HAP-1 (cell line): ENCODE measurements around the gene LEF1.

Source experiments
- DNase-seq, 2 experiments: peaks; one replicate each; pipeline ENCODE4 v3.0.0-alpha.2; 2016 to 2020; ENCODE audit warnings: low spot score in 2 of 2
- H3K27me3 ChIP-seq: fragments of 250-450 bp; sonication (Bioruptor Pico); 2 replicates; pipeline ENCODE4 v1.5.1; 2020; ENCODE audit warnings: low read depth, mild to moderate bottlenecking, moderate library complexity
- H3K36me3 ChIP-seq: fragments of 250-450 bp; sonication (Bioruptor Pico); replicated peaks from 2 replicates; pipeline ENCODE4 v1.5.1; 2020; ENCODE audit warnings: mild to moderate bottlenecking
- H3K4me1 ChIP-seq: fragments of 250-450 bp; sonication (Bioruptor Pico); 2 replicates; pipeline ENCODE4 v1.5.1; 2020; ENCODE audit warnings: mild to moderate bottlenecking
- H3K4me3 ChIP-seq: fragments of 250-450 bp; sonication (Bioruptor Pico); 2 replicates; pipeline ENCODE4 v1.5.1; 2020; ENCODE audit warnings: mild to moderate bottlenecking, moderate library complexity
- H3K9me3 ChIP-seq: fragments of 250-450 bp; sonication (Bioruptor Pico); 2 replicates; pipeline ENCODE4 v1.5.1; 2020; ENCODE audit warnings: mild to moderate bottlenecking, moderate library complexity
- in situ Hi-C: fragments of 300-500 bp; cut with MboI; formaldehyde crosslinking; loops from 3 replicates; pipeline ENCODE4 v1.14.3; 2020; ENCODE audit warnings: low sequenced_read_pairs, inconsistent platforms, mixed read lengths

Gene LEF1

GRCh38 chr4:108126806-108127205, 41.9 kb downstream of the LEF1 start:
- Histone ChIP-seq H3K4me1 (no peaks in the 10 kb centered on the region), H3K4me3 (no peak overlapping the region), H3K9me3 (no peaks in the 10 kb centered on the region), H3K27me3 (no peaks in the 10 kb centered on the region), H3K36me3 (no peaks in the 10 kb centered on the region)
- in situ Hi-C loops = no loop called here
- DNase-seq = no peak

- H3K4me1 ChIP-seq = no peaks in the 10 kb centered on the region
- no peaks in the 10 kb centered on the region for H3K27me3 ChIP-seq
- no peaks in the 10 kb centered on the region for H3K36me3 ChIP-seq
- no peak overlapping the region for H3K4me3 ChIP-seq
- DNase-seq = no peak
- no peaks in the 10 kb centered on the region for H3K9me3 ChIP-seq
- in situ Hi-C loops = no loop called here
Measured at GRCh38 chr4:108120789-108121188, 47.9 kb downstream of the LEF1 start.

DNA sequence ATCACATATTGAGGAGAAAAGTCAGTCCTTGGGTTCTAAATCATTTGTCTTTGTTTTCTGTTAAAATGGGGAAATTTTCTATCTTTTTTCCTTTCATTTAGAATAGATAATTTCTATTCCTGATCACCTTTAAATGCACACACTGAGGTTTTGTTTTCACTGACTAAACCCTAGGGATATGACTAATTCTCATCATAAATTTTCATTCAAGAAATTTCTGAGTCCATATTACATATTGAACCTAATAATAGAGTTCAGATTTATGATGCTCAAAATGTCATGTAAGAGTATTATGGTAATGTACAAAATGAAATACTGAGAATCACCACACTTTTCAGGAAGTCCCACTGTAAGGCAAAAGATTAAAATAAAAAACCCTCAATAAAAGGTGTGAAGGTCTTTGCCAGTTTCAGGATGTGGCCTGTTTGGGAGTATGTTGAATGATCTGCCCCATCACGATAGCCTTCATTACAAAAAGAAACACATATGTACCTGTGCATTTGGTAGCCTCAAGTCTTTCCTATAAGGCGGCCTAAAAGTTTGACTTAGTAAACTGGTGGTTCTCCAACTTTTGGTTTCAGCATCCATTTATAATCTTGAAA, 49.4 kb downstream of the LEF1 start:
- H3K9me3 ChIP-seq = no peaks in the 10 kb centered on the region
- no peaks in the 10 kb centered on the region for H3K27me3 ChIP-seq
- DNase-seq = no peak
- in situ Hi-C loops = no loop called here
- H3K4me1 ChIP-seq = no peaks in the 10 kb centered on the region; the same call in 1 of the 2 replicates
- H3K36me3 ChIP-seq = no peaks in the 10 kb centered on the region
- H3K4me3 ChIP-seq = no peak overlapping the region

DNA sequence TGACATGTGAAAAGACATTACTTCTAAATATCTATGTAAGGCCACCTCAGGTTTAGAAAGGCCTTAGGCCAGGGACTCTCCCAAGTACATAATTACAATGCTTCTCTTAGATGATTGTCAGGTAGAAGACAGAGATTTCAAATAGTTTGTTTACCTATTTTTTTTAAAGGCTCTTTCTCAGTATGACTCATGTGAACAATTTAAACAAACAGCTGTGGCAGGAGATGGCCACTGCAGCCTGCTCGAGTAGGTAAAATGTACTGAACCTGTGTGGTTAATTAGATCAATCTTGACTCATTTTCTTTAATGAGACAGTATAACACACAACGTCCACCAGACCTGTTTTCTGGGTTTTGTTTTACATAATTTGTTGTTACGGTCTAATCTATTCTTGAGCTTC, 50.2 kb downstream of the LEF1 start:
- H3K9me3 ChIP-seq = no peaks in the 10 kb centered on the region
- peaks cover 3% of the 10 kb centered on the region for H3K4me1 ChIP-seq
- in situ Hi-C loops = no loop called here
- no peaks in the 10 kb centered on the region for H3K27me3 ChIP-seq
- H3K36me3 ChIP-seq = no peaks in the 10 kb centered on the region
- no peak overlapping the region for H3K4me3 ChIP-seq
- DNase-seq = no peak

- H3K36me3 ChIP-seq = no peaks in the 10 kb centered on the region
Measured at GRCh38 chr4:108117418-108118182, 51.1 kb downstream of the LEF1 start.

DNA sequence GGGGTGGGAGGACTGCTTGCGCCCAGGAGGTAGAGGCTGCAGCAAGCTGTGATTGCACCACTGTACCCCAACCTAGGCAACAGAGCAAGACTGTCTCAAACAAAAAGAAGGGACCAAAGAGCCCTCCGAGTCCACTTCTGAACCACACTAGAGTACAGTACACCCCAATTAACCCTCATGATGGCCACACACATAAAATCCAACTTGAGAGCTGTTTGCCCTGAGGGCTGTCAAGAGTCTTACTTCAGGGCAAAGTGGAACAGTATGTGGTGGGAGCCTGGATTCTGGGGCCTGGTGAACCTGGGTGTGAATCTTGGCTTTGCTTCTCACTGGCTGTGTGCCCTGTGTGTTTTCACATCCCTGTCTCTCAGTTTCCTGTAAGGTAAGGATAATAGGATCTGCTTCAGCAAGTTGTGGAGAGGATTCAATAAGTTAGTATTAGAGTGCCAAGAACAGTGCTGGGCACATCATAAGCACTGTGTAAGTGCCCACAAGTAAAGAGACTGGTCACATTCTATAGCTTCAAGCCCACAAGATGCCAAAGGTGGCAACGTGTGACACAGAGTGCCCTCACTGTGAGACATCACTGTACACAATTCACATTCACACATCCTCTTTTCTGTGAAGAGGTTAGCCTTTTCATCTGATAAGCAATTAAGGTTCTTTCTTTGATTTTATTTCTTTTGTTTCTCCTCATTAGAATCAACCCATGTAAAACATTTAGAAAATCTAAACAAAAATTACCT, 52.1 kb downstream of the LEF1 start:
- Histone ChIP-seq H3K4me3 (no peak overlapping the region), H3K9me3 (no peaks in the 10 kb centered on the region), H3K27me3 (no peaks in the 10 kb centered on the region), H3K4me1 (peaks cover 3% of the 10 kb centered on the region), H3K36me3 (no peaks in the 10 kb centered on the region)
- in situ Hi-C loops = no loop called here
- DNase-seq = no peak

More at GRCh38 chr4:108117418-108118182, 51.1 kb downstream of the LEF1 start:
- Histone ChIP-seq H3K9me3 (no peaks in the 10 kb centered on the region), H3K4me1 (peaks cover 3% of the 10 kb centered on the region), H3K4me3 (no peak overlapping the region), H3K27me3 (no peaks in the 10 kb centered on the region)
- in situ Hi-C loops = no loop called here
- peak in 1 of 2 experiments; percentile 16 for DNase-seq

- Histone ChIP-seq H3K27me3 (no peaks in the 10 kb centered on the region), H3K9me3 (no peaks in the 10 kb centered on the region), H3K4me3 (no peak overlapping the region), H3K36me3 (no peaks in the 10 kb centered on the region), H3K4me1 (peaks cover 3% of the 10 kb centered on the region)
- in situ Hi-C loops = no loop called here
- DNase-seq = no peak
Measured at GRCh38 chr4:108115168-108115526, 53.6 kb downstream of the LEF1 start.

DNA sequence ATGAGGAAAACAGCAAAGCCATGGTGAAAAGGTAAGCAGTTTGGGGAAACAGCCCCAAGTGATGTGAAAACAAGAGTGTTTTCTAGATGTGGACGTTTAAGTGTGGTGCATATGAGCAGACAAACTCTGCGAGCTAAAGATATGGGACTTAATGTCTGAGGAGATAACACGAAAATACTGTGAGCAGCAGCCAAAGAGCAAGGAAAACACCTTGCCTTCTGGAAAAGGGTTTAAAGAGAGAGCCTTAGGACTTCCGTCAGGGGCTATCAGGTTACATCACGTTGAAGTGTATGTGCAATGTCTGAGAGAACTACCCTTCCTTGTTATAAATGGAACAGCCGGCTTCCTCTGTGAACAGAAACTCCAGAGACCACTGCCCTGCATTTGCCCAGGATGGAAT, 54.2 kb downstream of the LEF1 start:
- in situ Hi-C loops = no loop called here
- Histone ChIP-seq H3K4me3 (no peak overlapping the region), H3K36me3 (no peaks in the 10 kb centered on the region), H3K4me1 (peaks cover 3% of the 10 kb centered on the region), H3K27me3 (no peaks in the 10 kb centered on the region), H3K9me3 (no peaks in the 10 kb centered on the region)
- DNase-seq = no peak

- no peaks in the 10 kb centered on the region for H3K36me3 ChIP-seq
- H3K9me3 ChIP-seq = no peaks in the 10 kb centered on the region
- H3K4me1 ChIP-seq = peaks cover 6% of the 10 kb centered on the region
- in situ Hi-C loops = no loop called here
- H3K4me3 ChIP-seq = no peak overlapping the region
- H3K27me3 ChIP-seq = no peaks in the 10 kb centered on the region
- no peak for DNase-seq
Measured at GRCh38 chr4:108113229-108113628, 55.5 kb downstream of the LEF1 start.

- Histone ChIP-seq H3K36me3 (no peaks in the 10 kb centered on the region), H3K4me1 (peaks cover 6% of the 10 kb centered on the region), H3K4me3 (no peak overlapping the region), H3K9me3 (no peaks in the 10 kb centered on the region), H3K27me3 (no peaks in the 10 kb centered on the region)
- DNase-seq = no peak
- in situ Hi-C loops = no loop called here
Measured at GRCh38 chr4:108111781-108112180, 57.0 kb downstream of the LEF1 start.

- H3K36me3 ChIP-seq = no peaks in the 10 kb centered on the region
- H3K27me3 ChIP-seq = no peaks in the 10 kb centered on the region
- no peak overlapping the region for H3K4me3 ChIP-seq
- DNase-seq = no peak
- in situ Hi-C loops = no loop called here
- no peaks in the 10 kb centered on the region for H3K9me3 ChIP-seq
- peaks cover 6% of the 10 kb centered on the region for H3K4me1 ChIP-seq
Measured at GRCh38 chr4:108110450-108110849, 58.3 kb downstream of the LEF1 start.

DNA sequence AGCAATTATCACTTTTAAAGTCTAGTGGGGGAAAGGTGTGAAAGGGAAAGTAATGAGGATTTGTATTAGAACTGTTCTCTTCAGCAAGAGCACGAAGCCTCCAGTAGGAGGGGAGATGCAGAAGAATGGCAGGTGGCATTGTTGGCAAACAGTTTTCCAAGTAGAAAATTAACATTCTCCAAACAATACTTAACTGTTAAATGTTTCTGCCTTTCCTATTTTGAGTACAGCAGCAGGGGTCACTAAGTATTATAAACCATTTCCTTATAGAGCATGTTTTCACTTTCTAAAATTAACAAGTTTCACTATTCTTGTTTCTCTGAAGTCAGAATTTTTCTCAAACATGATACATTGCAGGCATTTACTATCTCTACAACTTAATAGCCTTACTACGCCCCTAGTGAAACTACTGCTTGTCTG, 58.7 kb downstream of the LEF1 start:
- Histone ChIP-seq H3K4me1 (peaks cover 6% of the 10 kb centered on the region), H3K4me3 (no peak overlapping the region), H3K9me3 (no peaks in the 10 kb centered on the region), H3K36me3 (no peaks in the 10 kb centered on the region), H3K27me3 (no peaks in the 10 kb centered on the region)
- in situ Hi-C loops = no loop called here
- no peak for DNase-seq

DNA sequence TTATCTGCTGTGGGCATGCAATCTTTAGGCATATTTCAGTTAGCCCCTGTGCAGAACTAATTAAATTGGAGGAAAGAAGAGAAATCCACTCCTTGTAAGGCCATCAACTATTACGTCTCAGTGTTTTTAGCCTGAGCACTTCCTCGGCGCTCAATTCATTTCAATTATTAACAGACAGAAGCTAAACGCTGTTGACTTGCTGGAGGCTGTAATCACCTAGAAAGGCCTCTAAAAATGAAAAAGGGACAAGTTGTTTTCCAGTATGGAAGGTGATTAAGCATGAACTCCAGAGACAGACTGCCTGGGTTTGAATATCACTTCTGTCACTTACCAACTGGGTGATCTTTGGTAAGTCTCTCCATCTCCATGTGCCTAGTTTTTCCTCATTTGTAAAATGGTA, 59.6 kb downstream of the LEF1 start:
- no peak overlapping the region for H3K4me3 ChIP-seq
- peaks cover 6% of the 10 kb centered on the region for H3K4me1 ChIP-seq
- no peaks in the 10 kb centered on the region for H3K27me3 ChIP-seq
- no peaks in the 10 kb centered on the region for H3K9me3 ChIP-seq
- in situ Hi-C loops = no loop called here
- DNase-seq = no peak
- H3K36me3 ChIP-seq = no peaks in the 10 kb centered on the region

- in situ Hi-C loops = no loop called here
- H3K36me3 ChIP-seq = no peaks in the 10 kb centered on the region
Measured at GRCh38 chr4:108107729-108108382, 60.9 kb downstream of the LEF1 start.

More at GRCh38 chr4:108107729-108108382, 60.9 kb downstream of the LEF1 start:
- H3K4me3 ChIP-seq = no peak overlapping the region
- 0 out of 2 replicates have a peak, but pooled peaks cover 2% of the 10 kb centered on the region for H3K4me1 ChIP-seq
- no peaks in the 10 kb centered on the region for H3K9me3 ChIP-seq
- no peak for DNase-seq
- no peaks in the 10 kb centered on the region for H3K27me3 ChIP-seq
